Endothelial cell of hepatic sinusoid (primary cell): ENCODE data around the gene GPX3.

ENCODE experiments used
- in situ Hi-C: cut with HindIII; loops from 2 replicates; pipeline ENCODE4 v1.10.0; 2017; ENCODE audit warnings: low sequenced_read_pairs

The GPX3 gene

DNA sequence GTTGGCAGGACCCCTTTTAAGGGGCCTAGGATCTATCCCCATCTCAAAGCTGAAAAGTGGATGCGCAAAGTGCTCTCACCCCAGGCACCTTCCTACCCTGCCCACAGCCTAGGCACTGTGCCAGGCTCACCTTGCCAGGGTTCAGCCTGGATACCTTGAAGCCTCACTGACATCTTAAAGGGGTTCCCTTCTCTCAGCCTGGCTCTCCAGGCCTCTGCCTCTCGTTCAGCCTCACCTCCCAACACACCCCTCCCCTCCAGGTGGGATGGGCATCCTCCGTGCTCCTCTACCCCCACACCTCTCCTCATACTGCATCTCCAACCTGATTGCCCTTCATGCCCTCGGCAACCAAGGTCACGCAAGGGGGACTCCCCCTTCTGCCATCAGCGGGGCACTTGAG lies 34.9 kb downstream of the GPX3 start:
- in situ Hi-C loops: loop anchor here (5.0 kb wide), 1 partner anchor 82 kb away; no protein-coding TSS in a partner anchor

DNA sequence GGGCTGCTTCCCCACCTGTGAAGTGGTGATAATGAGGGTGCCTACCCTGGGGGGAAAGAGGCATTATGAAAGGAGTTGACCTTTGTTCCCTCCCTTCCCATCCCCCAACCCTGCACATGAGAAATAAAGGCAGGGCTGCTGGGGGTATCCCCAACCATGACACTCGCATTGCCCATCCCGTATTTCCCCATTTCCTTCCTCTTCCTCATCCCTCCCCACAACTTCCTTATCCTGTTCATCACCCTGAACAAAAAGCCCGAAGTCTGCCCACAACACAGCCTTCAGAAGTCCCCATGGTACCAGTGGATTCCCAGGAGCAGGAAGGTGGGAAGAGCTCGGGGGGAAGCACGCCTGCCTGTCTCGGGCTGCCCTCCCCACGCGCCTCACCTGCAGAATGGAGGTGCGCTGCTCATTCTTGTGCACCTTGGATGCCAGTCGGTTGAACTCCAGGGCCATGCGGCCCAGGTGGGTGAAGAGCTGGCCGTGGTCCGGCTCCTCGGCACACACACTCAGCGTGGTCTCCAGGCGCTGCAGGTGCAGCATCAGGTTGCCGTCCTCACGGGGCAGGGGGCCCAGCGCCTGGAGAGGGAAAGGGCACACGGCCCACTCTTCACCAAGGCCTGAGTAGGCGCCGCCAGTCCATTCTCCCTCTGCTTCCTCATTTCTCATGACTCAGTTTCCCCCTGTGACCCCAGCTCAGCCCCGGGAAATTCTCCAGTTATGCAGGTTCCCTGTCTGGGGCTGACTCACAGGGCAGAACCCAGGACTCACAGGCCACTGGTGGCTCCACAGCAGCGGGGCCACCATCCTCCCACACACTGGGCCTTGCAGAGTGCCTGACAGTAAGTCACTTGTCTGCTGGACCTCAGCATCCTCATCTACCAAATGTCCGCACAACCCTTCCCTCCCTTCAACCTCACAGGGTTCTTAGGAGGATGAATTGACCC lies 36.3 kb downstream of the GPX3 start:
- in situ Hi-C loops: loop anchor here (5.0 kb wide), 1 partner anchor 81 kb away; no protein-coding TSS in a partner anchor

DNA sequence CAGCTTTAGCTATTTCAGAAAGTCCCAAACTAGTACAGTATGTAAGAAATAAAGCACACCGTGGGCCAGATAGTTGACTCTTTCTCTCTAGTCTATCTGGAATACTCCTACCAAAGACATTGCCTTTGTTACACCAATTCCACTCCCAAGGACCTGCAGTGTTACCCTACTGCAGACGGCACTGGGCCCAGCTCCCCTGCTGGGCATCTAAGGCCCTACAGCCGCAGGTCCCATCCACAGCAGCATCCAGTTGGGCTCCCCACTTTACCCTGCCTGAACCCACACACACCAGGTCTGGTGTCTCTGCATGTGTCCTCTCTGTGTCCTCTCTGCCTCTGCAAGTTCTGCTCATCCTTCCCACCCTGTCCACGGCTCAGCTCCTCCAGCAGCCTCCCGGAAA lies 37.9 kb downstream of the GPX3 start:
- in situ Hi-C loops: loop anchor here (5.0 kb wide), 1 partner anchor 79 kb away; no protein-coding TSS in a partner anchor

DNA sequence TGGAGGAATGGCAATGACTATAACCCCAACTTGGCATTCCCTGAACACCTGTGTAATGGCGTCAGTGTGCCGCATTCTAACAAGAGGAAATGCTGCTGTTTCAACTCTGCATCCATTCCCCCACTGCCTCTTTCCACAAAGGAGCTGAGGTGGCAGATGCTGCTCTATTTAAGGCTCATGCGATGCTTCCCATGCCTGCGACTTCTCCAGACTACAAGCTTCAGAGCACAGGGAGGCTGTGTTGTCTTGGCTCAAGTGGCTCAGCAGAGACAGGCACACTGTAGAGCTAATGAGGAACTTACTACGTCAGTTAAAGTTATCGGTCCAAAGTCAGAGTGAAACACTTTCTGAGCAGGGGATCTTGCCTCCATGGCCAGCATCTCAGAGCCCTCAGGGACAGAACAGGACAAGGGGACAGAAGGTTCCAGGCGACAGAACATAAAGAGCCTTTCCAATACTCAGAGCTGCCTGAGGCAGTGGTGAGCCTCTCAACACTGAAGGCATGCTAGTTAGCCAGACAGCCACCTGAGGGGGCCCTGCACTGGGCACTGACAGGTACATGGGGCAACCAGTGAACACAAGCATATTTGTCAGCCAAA lies 38.6 kb downstream of the GPX3 start:
- in situ Hi-C loops: loop anchor here (5.0 kb wide), 1 partner anchor 78 kb away; no protein-coding TSS in a partner anchor

DNA sequence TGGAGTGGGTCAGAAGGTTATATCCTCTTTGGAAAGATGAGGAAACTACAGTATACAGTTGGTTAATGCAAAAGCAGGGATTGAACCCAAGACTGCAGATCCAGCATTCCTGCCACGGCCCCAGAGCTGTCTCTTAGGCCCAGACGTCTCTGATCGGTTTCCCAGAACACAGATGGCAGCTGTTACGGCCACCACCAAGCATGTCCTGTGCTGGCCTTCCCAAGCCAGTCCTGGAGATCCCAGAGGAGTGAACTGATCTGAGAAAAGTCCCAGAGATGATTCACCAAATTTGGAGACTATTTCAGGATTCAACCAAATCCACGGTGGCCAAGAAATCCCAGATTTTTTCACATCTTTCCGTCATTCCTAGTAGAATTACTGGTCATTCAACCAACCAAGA lies 40.4 kb downstream of the GPX3 start:
- in situ Hi-C loops: no loop called here

DNA sequence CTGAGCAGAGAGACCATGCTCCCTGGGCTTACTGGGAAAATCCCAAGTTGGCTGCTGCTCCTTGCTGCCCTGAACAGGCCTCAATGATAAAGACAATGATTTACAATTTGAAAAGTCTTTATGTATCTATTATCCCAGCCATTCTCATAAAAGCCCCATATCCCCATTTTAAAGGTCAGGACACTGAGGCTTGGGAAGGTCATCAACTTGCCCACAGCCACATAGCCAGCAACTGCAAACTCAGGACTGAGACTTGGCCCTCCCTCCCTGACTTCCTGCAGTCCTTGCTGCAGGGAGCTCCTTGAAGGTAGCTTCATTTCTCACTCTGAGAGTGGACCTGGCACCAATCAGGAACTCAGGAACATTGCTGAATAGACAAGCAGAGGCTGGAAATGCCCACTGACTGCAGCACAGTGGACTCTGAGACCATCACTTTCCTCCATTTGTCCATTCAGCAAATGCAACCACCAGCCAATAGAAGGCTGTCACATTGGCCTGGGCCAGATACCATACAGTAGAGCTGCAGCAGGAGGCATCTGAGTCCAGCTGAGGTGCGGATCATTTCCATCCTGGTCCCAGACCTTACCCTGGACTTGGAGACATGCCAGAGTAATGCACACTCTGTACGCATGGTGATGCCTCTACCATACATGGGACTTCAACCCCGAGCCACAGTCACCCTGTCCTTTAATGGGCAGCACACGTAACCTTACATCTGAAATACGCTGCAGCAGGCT lies 42.2 kb downstream of the GPX3 start:
- in situ Hi-C loops: no loop called here

DNA sequence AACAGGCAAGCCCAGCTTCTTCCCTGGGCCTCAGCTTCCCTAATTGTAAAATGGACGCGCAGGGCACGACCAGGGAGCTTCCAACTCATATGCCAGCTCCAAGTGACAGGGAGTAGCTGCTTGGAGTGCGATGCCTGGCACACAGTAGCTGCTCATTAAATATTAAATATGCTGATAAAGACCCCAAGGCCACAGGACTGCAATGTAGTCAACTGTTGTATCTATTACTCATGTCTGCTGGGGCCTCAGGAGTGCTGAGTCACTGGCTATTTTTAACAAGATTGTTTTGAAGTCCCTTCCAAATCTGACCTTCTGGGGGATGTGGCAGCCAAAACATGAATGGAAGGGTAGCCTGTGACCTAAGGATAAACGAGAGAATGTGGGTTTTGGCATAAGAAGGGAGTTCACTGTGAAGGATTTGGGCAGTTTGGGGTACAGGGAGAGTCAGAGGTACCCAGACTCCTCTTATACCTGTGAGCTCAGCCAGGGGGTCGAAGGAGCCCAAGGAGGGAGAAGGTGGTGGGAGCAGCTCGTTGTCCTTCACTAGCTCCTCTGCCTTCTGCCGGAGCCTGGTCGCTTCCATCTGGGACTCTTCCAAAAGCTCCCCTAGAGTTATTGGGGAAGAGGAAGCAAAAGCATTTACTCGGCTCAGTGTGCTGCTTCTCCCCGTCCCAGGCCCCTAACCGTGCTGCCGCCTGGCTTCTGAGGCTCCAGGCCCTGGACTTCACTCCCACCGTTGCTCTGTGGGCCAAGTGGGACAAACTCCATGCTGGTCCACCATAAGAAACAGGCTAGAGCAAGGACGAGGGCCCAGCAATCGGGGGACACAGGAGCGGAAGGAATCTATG lies 43.0 kb downstream of the GPX3 start:
- in situ Hi-C loops: no loop called here

DNA sequence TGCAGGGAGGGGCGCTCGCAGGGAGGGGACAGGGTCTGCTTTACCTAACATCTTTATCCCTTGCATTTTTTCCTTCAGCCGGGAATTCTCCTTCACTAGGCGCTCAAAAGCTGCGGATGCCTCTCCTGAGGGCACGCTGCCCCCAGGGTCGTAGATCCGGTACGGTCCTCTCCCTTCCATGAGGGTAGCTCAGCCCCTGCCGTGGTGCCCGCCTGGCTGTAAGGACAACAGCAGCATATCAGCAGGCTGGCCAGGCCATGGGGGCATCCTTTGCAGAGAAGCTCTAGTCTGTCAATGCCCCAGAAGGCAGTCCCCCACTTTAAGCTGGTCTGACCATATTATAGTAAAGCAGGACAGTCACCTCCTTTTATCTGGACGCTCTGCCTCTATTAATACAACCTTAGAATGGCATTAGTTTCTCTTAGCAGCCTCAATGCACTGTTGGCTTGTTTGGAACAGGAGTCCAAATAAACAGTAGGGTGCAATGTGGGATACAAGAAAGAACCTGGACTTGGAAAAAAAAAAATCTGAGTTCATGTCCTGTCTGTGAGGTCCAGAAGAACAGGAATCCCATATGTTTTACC lies 44.6 kb downstream of the GPX3 start:
- in situ Hi-C loops: no loop called here

DNA sequence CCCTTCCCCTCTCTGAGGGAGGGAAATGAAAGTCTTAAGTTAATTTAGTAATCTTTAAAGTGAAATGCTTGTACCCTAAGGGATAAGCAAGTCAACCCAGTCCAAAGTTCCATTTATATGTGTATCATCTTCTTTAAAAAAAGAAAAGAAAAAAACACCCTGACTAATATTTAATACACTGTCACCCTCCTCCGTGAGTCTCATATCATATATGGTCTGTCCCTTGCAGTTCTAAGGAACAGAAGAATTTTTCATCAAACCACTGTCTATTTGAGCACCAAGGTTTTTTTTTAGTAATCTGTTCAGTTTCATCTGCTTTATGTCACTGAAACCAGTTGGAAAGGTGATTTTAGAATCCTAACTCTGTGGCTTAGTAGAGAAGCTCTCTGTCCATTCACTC lies 45.2 kb downstream of the GPX3 start:
- in situ Hi-C loops: no loop called here

DNA sequence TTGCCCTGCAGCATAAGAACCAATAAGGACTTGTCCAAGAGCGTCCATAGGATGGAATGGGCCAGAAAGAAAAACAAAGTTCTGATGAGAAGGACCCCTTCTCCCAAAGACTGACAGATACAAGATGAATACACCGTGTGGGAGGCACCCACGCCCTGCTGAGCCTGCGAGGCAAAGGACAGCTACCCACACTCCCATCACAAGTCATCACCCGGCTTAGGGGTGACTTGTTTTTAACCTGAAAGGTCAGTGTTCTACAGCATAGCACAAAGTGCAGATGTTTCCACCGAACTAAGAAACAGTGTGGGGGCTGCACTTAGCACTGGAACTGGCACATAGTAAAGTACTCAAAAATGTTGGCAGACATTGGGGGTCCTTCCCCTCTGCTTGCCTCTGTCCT lies 46.5 kb downstream of the GPX3 start:
- in situ Hi-C loops: no loop called here

DNA sequence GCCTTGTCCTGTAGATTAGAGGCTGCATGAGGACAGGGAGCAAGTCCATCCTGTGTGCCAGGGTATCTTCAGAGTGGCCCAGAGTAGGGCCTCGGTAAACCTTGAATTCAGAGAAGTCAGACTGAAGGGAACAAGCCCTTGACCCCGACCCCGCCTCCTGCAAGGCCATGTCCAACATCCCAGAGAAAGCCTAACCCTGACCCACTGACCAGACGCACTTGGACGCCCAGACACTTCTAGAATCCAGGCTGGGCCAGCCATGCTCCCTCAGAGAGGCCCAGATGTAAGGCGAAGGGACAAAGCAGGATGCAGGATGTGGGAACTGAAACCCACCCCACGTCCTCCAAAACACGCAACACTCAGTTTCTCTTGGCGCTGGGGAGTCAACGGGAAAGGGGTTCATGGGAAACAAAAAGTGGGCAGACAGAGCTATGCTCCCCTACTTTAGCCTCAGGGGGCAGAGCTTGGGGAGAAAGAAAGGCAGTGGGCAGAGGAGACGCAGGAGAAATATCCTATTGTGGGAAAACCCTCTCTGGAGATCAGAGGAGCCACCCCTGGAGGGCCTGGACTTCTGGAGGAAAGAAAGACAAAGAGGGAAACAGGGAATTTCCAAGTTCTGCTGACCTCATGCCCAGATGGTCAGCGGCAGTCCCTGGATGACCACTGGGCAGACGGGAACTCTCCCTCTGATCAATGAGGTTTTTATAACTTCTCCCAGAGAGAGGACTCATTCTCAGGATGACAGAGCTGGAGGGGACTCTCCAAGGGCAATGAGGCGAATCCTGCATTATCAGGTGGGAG lies 47.4 kb downstream of the GPX3 start:
- in situ Hi-C loops: no loop called here

DNA sequence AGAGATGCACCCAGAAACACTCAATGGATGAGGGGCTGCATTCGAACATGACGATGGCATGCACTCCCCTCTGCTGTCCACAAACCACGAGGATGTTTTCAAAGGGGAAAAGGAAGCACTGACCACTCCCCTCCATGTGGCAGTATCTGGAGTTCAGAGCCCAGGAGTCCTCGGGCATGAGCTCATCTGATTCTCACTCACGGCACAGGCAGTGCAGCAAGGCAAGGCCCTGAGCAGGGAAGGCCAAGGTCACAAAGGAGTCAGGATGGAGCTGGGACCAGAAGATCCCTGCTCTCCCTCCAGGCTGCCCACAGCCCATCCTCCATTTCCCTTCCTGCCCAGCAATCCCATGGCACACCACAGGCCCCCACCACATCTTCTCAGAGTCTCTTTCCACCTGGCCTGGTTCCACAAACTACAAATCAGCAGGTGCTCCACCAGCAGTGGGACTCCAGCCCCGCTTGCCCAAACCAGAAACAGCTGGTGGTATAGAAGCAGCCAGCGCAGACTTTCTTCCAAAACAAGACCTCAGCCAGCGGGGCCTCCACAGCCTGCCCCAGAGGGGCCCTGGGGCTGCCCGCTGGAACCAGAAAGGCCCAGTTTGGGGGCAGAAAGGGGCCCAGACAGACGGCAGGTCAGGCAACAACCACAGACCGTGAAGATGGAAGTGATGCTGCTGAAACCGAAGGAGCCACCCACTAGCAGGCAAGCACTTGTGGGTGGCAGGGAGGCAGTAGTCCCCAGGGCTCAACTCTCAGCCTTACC lies 48.2 kb downstream of the GPX3 start:
- in situ Hi-C loops: no loop called here

DNA sequence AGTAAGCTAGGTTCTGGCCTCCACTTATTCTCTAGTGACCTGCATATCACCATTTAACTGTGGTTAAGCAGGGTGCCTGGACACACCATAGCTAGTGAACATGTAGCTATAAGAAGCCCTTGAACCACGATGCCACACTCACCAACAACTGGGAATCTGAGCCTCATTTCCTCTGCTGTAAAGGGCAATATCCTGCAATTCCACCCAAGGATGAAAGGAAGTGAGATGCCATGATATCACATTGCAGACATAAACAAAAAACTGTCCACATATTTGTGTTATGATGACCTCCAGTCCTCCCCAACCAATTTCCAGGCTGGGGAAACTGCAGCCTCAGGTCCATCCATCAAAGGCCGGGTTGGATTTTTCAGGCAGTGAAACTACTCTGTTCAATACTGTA lies 50.1 kb downstream of the GPX3 start:
- in situ Hi-C loops: no loop called here

DNA sequence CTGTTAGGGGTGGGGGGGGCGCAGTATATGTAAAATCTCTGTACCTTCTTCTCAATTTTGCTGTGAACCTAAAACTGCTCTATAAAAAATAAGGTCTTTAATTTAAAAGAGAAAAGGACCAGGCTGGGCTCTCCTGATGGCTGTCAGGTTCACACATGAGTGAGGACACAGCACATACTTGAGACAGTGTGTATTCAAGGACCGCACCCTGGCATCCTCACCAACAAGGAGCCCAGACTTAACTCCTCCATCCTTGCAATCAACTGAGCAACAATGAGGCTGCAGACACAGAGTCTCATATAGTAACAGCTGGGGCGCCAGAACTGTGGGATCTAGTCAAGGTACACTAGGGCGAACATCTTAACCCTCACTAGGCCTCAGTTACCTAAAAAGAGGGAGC lies 50.6 kb downstream of the GPX3 start:
- in situ Hi-C loops: no loop called here

DNA sequence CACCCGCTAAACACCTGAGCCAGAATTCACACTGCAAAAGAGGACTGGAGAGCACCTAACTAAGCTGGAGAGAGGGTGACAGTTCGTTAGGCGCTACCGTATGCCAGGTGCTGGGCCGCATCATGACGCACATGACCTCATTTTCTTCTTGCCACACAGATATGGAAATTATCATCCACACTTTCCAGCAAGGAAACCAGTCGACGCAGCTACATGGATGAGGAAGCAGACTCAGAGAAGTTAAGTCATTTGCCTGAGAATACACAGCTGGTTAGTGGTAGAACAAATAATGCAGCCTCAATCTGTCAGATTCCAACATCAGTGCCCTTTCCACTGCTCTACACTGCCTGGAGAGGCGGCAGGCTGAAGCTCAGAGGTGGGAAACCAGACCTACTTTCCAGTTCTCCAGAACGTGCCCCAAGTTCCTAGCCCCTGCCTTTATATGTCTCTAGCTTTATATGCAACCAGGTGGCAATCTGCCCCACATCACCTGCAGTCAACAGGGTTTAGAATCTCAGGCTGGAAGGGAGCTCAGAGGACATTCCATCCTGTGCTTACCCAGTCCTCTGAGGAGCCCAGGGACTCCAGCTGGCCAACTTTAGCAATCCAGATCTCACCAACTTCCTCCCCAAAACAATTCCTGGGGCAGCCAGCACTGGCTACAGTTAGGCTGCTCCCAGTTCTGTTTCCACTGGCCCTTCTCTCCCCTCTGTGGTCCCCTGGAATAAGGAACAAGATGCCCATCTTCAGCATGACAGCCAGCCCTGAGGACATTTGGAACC lies 51.6 kb downstream of the GPX3 start:
- in situ Hi-C loops: no loop called here

DNA sequence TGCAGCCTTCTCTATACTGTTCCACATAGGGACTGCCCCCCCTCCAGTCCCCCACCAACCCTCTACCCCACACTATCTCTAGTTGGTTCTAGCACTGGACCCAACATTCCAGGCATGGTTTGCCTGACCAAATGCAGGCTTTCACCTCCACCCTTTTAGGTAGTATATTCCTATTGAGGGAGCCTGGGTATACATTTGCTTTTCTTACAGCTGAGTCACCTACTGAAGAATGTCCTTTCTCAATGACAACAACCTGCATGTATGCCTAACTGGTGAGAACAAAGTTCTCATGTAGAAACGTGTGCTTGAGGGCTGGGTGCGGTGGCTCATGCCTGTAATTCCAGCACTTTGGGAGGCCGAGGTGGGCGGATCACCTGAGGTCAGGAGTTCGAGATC lies 52.2 kb downstream of the GPX3 start:
- in situ Hi-C loops: no loop called here

DNA sequence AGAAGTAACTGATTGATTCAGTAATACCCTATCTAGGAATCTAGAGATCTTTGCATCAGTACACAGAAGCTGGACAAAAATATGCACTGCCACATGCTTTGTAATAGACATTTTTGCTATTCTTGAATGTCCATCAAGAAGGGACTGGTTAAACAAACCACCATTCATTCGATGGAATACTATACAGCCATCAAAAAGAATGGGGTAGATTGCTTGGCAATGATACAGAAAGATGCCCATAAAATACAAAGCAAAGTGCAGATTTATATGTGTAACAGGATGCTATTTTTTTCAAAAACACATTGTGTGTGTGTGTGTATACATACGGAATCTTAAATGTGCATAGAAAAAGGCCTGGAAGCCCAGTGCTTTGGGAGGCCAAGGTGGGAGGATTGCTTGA lies 52.9 kb downstream of the GPX3 start:
- in situ Hi-C loops: no loop called here

DNA sequence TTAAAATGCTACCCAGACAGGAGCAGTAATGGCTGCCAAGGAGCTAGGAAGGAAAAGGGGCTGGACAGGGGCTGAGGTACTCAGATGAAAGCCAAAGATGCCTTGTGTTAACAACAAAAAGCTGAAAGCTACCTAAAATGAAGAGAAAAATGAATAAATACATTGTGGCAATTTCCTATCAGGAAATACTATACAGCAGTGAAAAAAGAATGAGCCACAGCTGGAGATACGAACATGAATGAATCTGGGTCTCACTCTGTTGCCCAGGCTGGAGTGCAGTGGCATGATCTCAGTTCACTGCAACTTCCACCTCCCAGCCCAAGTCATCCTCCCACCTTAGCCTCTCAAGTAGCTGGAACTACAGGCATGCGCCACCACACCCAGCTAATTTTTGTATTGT lies 54.2 kb downstream of the GPX3 start:
- in situ Hi-C loops: no loop called here
